GM23248 (cell line): ENCODE measurements around the gene CEP350.

Experiments used
- EZH2 ChIP-seq: fragments of 200-600 bp; sonication (generic); IDR thresholded peaks from 2 replicates; pipeline ENCODE4 v1.6.1; 2018; ENCODE audit warnings: antibody characterized with exemption, mild to moderate bottlenecking; ENCODE audit not compliant: insufficient read depth, poor library complexity, severe bottlenecking
- EZH2phosphoT487 ChIP-seq: fragments of 200-600 bp; sonication (generic); IDR thresholded peaks from 2 replicates; pipeline ENCODE4 v1.6.1; 2018; ENCODE audit warnings: antibody characterized with exemption, moderate library complexity, mild to moderate bottlenecking, low read depth; ENCODE audit not compliant: insufficient read depth

- TF ChIP-seq EZH2phosphoT487: no peak
- no peak for TF ChIP-seq EZH2
These were observed 89.2 kb downstream of the CEP350 start for GRCh38 chr1:180043785-180044184.
